AG10803 (cell line): ENCODE results near the gene MATCAP1.

ENCODE experiments used
- DNase-seq: peaks from one replicate; pipeline ENCODE4 v3.0.0; 2010; ENCODE audit warnings: low read depth
- H3K4me3 ChIP-seq: 2 replicates; pipeline ENCODE4 v1.5.1; 2011; ENCODE audit warnings: mild to moderate bottlenecking, low read length, control low read depth
- TF ChIP-seq, protein P1 (sequence below): conservative IDR thresholded peaks from 2 replicates; pipeline ENCODE4 v1.5.1; 2011; ENCODE audit warnings: mild to moderate bottlenecking, low read length, control low read depth, inconsistent platforms

The MATCAP1 gene

DNA sequence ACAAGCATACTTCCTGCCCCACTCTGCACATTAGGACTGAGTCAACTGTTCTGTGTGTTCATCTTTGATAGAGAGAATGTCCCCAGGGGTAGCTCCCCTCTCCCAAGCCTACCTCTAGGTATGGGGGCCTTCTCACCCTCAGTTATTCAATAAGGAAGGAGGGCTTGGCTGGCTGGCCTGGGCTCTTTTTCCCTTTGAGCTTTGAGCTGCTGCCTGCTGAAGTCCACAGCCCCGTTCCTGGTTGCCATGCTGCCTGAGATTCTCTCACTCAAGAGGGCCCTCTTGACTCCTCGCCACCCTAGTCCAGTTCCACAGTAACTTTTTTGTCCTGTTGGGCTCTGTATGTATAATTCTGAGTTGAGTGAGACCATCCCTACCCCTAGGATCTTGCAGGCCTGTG is 38.0 kb downstream of the MATCAP1 start:
- no peak overlapping the region for H3K4me3 ChIP-seq
- TF ChIP-seq, protein P1, sequence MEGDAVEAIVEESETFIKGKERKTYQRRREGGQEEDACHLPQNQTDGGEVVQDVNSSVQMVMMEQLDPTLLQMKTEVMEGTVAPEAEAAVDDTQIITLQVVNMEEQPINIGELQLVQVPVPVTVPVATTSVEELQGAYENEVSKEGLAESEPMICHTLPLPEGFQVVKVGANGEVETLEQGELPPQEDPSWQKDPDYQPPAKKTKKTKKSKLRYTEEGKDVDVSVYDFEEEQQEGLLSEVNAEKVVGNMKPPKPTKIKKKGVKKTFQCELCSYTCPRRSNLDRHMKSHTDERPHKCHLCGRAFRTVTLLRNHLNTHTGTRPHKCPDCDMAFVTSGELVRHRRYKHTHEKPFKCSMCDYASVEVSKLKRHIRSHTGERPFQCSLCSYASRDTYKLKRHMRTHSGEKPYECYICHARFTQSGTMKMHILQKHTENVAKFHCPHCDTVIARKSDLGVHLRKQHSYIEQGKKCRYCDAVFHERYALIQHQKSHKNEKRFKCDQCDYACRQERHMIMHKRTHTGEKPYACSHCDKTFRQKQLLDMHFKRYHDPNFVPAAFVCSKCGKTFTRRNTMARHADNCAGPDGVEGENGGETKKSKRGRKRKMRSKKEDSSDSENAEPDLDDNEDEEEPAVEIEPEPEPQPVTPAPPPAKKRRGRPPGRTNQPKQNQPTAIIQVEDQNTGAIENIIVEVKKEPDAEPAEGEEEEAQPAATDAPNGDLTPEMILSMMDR, result no peak
- DNase-seq, result no peak

DNA sequence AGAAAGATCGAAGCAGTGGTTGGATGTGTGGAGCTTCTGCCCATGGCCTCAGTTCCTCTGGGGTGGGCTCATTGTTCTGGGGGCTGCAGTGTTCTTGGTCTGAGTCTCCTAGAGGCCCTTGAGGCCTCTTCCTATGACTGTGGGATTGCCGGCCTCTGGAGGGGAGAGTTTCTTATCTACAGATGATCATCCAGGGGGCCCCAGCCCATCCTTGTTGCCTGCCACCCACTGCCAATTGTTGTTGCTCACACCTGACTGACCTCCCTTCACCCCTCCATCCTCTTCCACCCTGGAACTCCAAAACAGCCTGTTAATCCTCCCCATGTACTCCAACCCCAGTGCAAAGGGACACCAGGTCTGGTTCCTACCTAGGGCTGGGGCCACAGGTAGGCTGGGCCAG is 38.8 kb downstream of the MATCAP1 start:
- no peak overlapping the region for H3K4me3 ChIP-seq
- DNase-seq, result no peak
- TF ChIP-seq, protein P1, result no peak

DNA sequence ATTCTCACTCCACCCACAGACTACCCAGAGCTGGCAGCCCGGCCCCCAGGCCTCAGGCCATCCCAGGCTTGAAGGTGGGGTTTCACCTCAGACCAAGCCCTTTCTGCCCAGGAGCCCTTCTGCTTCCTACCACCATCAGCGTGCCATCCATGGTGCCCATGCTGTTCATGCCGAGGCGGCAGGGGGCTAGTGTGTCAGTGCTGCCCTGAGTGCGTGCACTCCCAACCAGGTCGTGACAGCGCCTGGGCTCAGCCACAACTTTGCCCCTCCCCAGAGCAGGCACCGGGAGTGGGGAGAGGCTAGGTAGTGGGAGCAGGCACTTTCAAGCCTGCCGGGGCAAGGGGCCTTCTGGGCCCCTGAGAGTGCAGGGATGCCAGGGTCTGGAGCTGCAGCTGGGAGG is 41.4 kb downstream of the MATCAP1 start:
- DNase-seq, result no peak
- TF ChIP-seq, protein P1, result no peak
- H3K4me3 ChIP-seq, result no peak overlapping the region

DNA sequence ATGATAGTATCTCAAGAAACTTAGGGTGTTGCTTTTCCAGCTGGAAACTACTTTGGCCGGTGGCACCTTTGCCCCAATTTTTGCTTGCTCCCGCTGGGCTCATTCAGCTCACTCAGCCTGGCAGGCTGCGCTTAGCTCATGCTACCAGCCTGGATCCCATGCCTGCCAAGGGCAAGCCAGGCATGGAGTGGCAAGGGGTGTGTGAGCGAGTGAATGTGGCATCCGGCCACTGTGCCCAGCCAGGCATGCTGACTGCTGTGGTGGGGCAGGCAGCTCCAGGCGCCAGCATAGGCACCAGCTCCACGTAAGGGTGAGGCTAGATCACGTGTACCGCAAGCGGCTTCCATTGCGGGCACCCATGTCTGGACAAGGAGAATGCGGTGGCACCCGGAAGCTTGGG is 42.4 kb downstream of the MATCAP1 start:
- no peak overlapping the region for H3K4me3 ChIP-seq
- TF ChIP-seq, protein P1, result no peak
- no peak for DNase-seq

DNA sequence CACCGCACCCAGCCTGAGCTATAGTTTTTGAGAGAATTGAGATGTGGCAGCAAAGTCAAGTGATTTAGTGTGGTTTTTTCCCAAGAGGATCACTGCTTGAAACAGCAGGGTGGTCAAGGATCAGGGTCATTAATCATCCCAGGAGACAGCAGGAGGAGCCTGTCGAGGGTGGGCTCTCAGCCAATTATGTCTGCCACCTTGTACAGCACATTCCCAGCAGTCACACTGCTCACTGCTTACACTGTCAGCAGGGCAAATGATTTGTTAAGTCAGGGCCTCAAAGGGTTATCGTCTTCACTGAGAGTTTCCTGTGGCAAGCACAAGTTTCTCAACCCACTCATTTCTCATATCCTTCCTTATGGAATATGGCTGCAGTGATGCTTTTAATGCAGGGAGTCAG is 46.2 kb downstream of the MATCAP1 start:
- TF ChIP-seq, protein P1, result no peak
- H3K4me3 ChIP-seq, result no peak overlapping the region
- DNase-seq, result no peak

DNA sequence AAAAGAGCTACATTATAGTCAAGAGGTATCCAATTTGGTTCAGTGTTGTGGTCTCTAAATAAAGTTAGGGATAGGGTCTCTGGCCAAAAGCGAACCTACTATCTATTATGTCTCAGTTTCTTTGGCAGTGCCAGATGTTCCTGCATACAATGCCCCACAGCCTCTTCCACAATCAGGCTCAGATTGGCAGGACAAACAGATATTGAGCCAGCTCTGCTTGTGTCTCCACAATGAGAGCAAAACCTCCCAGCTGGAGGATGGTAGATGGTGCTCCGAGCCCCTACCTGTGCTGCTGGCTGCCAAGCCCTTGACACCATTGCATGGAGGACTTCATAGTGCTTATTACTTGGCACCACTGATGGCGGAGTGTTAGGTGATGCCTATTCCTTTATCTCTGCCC is 54.3 kb downstream of the MATCAP1 start:
- TF ChIP-seq, protein P1, result no peak

DNA sequence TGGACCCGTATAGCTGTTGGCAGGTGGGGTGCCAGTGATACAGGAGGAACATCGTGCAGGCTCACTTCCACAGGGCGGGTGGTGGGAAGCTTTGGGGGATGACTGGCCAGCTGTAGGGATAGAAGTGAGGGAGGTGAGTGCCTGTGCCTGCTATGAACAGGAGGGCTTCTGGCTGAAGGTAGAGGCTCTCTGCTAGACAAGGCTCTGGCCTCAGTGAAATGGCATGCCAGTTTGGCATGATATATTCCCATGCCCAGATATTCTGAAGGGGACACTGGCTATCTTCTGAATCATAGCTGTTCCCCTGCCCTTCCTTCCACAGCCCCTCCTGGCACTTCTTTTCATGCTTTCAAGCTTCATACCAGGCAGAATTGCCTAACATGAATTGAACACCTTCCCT is 54.9 kb downstream of the MATCAP1 start:
- TF ChIP-seq, protein P1, result no peak

More for the DNA sequence above, 54.3 kb downstream of the MATCAP1 start:
- no peak for DNase-seq
- H3K4me3 ChIP-seq, result no peak overlapping the region

More for the DNA sequence above, 54.9 kb downstream of the MATCAP1 start:
- H3K4me3 ChIP-seq, result no peak overlapping the region
- DNase-seq, result no peak
